CD4-positive, alpha-beta T cell treated with Interleukin-12 subunit alpha and Interleukin-12 subunit beta, for 1 hour (primary cell): ENCODE measurements around the gene FBXO27.
"Not testable (repeated sequence)": the region's sequence is repeated elsewhere in the genome, so short reads cannot be mapped to it uniquely, and the experiment has no call there.

ENCODE experiments used
- DNase-seq: peaks from one replicate; pipeline ENCODE4 v3.0.0-alpha.2; 2020

Gene FBXO27

GRCh38 chr19:39032063-39032918 lies at the start of gene FBXO27:
TSS of gene FBXO27 (minus strand) at chr19:39032549. CDS start at chr19:39032227, 322 bp downstream.
- DNase-seq = no peak

GRCh38 chr19:39080431-39080830 lies 48.1 kb upstream of the FBXO27 start:
- DNase-seq = no peak

DNA sequence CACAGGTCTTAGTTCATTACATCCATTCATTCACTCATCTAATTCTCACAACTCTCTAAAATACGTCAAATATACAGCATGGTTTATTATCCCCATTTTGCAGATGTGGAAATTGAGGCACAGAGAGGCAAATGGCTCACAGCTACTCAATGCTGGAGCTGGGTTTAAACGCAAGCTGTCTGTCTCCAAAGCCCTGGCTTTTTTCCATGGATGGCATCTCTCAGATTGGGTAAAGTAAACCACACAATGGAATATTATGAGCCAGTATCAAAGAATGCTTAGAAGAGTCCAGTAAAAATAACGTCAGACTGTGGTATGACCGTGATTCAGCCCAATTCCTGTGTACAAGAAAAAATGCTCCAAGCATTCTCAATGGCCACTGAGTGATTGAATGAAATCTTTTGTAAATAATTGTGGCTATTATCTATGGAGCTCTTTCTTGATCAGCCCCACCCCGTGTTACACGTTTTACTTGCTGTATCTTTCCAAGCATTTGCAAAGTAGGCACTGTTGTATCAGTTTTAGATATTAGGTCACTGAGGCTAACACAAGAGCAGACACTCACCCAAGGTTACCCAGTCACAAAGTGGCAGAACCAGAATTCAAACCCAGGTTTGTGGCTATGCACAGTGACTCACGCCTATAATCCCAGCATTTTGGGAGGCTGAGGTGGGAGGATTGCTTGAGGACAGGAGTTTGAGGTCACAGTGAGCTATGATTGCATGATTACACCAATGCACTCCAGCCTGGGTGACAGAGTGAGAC lies 46.3 kb upstream of the FBXO27 start:
- no peak for DNase-seq

DNA sequence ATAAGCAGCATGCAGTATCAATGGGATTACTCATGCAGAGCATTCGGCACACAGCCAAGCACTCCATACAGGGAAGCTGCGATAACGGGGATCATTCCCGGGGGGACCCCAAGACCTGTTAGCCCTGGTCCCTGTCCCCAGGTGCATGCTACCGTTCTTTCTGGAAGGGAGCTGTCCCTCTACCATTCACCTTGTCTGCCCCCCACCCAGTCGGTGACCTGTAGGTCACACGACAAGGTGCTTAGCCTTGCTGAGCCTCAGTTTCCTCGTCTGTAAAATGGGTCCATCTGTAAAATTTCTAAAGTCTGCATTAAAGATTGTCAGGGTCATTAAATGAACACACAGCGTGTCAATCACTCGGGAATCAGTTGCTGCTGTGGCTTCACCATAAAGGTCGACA lies 45.0 kb upstream of the FBXO27 start:
- DNase-seq = no peak

- no peak for DNase-seq
Measured at GRCh38 chr19:39074942-39075341, 42.6 kb upstream of the FBXO27 start.

- DNase-seq = no peak
Measured at GRCh38 chr19:39074205-39074692, 41.9 kb upstream of the FBXO27 start.

DNA sequence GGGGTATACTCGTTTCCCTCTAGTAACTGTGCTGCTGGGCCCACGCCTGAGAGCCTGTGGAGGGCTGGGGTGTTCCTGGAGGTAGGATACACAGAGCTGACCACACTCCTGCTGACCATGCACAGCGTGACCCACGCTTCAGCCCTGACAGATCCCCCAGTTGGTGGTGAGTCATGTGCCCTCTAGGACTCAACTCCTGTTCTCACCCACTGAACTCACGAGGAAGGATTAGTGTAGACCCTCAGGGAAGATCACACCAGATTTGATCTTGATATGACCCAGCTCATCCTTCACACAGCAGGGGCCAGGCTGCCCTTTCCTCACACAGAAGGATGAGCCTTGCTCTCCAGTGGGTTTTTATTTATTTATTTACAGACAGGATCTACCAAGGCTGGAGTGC lies 38.5 kb upstream of the FBXO27 start:
- DNase-seq = no peak

GRCh38 chr19:39068259-39068658 lies 35.9 kb upstream of the FBXO27 start:
- DNase-seq = not testable (repeated sequence)

DNA sequence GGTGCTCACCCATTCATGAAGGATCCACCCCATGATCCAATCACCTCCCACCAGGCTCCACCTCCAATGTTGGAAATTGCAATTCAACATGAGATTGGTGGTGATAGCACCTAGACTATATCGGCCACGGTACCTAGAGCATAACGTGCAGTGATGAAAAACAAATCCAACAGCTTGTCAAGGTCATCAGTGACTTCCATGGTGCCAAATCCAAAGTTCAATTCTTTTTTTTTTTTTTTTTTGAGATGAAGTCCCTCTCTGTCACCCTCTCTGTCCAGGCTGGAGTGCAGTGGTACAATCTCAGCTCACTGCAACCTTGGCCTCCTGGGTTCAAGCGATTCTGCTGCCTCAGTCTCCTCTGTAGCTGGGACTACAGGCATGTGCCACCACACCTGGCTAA lies 34.8 kb upstream of the FBXO27 start:
- no peak for DNase-seq

DNA sequence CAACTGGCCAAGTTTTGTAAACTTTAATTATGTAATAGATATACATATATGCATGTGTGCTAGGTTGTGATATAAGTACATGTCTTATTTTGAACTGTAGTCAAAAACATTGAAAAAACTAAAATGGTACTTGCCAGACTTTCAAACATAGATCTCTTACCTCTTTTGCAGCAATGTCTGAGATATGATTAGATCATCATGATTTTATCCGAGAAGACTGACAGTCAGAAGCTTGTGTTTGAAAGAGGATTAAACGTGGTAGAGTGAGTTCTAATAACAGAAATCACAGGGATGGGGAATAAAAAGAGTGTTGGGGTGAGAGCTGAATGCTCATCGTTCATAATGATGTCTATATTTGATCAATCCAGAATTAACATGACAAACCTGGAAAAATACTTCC lies 33.6 kb upstream of the FBXO27 start:
- no peak for DNase-seq

DNA sequence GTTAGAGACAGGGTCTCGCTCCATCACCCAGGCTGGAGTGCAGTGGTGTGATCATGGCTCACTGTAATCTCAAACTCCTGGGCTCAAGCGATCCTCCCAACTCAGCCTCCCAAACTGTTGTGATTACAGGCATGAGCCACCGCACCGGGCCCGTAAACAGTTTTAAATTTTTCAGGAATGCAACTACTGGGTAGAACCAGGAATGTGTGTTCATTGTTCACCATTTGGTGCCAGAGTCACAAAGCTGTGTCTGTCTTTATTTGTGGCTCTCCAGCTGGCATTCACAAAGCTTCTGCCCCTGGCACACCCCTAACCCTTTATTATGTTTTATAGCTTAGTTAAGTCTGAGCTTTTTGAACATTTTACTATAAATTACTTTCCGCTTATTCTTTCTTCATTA lies 32.1 kb upstream of the FBXO27 start:
- DNase-seq = no peak

DNA sequence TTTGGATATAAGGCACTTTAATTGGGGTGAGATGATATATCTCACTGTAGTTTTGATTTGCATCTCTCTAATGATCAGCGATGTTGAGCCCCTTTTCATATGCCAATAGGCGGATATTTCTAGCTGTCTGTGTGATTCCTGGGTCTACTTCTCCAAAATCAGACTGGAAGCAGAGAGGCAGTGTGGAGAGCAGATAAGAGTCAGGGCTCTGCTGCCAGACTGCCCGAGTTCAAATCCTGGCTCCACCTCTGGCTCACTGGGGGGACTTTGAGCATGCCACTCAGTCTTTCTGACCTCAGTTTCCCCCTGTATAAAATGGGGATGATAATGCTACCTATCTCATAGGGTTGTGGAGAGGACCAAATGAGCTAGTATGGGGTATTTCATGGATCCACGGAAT lies 27.8 kb upstream of the FBXO27 start:
- no peak for DNase-seq

DNA sequence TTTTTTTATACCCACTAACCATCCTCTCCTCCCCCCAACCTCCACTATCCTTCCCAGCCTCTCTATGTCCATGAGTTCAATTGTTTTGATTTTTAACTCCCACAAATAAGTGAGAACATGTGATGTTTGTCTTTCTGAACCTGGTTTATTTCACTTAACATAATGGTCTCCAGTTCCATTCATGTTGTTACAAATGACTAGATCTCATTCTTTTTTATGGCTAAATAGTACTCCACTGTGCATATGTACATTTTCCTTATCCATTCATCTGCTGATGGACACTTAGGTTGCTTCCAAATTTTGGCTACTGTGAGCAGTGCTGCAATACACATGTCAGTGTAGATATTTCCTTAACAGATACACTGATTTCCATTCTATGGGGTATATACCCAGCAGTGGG lies 27.0 kb upstream of the FBXO27 start:
- DNase-seq = no peak

- DNase-seq = no peak
Measured at GRCh38 chr19:39057615-39058014, 25.3 kb upstream of the FBXO27 start.

DNA sequence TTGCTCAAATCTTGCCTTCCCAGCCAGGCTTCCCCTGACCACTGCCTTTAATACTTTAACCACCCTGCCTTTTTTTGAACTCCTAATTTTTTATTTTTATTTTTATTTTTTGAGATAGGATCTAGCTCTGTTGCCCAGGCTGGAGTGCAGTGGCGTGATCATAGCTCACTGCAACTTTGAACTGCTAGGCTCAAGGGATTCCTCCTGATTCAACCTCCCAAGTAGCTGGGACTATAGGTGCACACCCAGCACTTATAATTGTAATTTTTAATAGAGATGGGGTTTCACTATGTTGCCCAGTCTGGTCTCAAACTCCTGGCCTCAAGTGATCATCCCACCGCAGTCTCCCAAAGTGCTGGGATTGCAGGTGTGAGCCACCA lies 21.7 kb upstream of the FBXO27 start:
- no peak for DNase-seq

DNA sequence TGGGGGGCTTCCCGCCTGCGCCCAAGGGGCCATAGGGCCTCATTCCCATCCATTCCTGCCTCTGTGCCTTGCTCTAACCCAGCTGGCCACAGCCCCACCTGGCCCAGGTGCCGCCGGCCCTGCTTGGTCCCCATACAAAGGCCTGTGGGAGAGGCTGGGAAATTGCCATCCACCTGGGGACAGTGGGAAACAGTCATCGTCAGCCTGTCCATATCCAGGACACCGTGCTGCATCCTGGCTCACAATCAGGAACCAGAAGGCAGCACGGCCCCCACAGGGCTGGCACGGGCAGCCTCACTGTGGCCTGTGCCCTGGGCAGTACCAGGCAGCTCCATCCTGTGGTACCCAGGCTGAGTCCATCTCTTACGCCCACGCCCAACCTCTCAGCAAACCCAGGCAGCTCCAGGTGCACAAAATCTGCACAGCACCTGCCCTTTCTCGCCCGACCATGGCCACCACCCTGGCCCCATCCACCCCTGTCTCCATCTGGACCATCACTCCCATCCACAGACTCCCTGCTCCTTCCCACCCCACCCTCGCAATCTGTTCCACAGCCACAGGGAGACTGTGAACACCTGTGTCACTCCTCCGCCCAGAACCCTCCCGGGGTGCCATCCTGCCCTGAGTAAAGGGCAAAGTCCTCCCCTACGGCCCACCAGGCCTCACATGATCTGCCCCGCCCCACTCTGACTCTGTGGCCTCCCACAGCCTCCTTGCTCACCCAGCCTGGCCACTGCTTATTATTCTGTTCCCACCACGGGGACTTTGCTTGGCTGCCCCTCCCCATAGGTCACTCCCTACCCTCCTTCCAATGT lies 21.1 kb upstream of the FBXO27 start:
- DNase-seq = no peak

GRCh38 chr19:39052846-39053245 lies 20.5 kb upstream of the FBXO27 start:
- DNase-seq = no peak

- peak; percentile 73 for DNase-seq
Measured at GRCh38 chr19:39052243-39052746, 19.9 kb upstream of the FBXO27 start.

DNA sequence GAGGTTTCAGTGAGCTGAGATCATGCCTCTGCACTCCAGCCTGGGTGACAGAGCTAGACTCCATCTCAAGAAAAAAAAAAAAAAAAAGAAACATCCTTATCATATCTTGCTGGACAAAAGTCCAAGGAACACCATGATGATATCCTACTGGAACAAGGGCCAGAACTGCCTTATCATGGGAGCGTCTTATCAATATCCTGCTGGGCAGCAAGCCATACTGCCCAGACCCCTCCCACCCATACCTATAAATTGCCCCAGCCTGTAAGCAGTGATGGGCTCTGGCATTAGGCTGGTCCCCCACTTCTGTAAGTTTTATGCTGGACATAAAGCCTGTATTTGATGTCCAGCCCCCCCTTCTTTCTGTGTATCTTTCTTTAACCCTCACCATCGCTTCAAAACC lies 14.7 kb upstream of the FBXO27 start:
- DNase-seq = no peak

DNA sequence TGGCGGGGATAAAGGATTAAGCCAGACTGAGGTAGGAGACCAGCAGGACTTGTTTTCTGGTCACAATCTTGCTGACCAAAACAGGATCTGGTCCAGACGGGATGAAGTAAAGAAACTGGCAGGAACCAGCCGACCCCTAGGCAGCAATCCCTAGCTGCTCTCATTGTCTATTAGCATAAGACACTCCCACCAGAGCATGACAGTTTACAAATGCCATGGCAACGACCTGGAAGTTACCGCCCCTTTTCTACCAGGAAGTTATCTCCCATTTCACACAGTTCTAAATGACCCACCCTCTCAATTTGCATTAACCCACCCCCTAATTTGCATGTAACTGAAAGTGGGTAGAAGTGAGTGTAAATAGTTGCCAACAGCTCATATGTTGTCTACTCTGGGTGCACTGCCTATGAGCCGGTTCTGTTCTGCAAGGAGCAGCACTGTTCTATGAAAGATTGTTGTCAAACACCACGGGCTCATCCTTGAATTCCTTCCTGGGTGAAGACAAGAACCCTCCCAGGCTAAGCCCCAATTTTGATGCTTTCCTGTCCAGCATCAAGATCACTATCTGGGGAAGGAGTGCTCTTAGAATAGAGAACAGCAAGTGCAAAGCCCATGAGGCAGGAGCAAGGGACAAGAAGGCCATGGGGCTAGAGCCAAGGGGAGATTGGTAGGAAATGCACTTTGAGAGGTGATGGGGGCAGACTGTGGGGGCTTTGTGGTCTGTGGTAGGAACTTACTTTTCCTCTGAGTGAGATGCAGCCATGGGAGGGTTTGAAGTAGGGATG lies 13.9 kb upstream of the FBXO27 start:
- no peak for DNase-seq

DNA sequence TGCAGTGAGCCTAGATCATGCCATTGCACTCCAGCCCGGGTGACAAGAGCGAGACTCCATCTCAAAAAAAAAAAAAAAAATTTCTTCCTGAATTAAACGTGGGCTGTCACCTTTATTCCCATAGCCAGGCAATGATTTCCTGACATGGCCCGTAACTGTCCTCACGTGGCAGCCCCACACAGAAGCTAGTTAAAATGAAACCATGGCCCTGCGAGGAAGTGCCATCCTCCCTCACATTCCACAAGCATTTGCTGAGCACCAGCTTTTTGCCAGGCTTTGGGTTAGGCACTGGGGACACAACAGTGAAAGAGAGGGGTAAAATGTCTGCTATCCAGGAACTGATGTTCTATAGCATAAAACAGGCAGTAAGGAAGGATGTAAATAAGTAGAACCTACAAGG lies 13.2 kb upstream of the FBXO27 start:
- no peak for DNase-seq

DNA sequence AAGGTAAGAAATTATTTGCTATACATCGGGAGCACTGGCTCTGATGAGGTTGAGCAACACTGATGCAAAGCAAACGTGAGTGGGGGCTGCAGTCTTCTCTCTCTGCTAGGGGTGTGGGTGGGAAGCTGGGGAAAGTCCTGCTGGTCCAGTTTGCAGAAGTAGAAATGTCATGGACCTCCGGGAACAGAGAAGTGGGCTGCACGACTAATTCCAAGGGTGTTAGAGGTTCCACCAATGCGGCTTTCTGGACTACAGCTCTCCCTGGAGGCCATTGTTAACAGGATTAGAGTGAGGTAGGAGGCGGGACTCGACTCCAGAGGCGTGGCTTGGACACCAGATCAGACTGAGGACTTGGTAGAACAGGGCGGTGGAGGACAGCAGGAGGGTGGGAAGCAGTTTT lies 5.7 kb upstream of the FBXO27 start:
- DNase-seq = no peak
